Measurements from ENCODE around the gene SLC19A1.

Gene SLC19A1

DNA sequence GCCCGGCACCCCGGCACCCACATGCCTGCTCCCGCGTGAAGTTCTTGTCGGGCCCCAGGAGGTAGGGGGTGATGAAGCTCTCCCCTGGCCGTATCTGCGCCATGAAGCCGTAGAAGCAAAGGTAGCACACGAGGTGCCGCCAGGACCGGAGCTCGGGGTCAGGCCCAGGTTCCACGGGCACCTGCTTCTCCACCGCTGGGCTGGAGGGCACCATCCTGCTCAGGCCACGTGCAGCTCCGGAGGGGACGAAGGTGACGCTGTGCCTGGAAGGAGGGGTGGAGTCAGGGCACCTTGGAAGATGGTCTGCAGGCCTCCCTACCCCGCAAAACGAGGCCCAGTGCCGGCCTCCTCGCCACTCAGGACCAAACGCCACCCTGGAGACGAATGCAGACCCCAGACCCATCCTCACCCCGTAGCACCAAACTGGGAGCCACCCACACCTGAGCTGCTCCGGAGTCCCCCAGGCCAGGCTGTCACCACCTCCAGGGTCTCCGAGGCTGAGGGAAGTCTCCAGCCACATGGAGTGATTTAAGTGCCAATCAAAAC, 4.4 kb downstream of the SLC19A1 start:
- DNase-seq (ENCODE audit: low read depth), result no peak
- TF ChIP-seq, protein P1, sequence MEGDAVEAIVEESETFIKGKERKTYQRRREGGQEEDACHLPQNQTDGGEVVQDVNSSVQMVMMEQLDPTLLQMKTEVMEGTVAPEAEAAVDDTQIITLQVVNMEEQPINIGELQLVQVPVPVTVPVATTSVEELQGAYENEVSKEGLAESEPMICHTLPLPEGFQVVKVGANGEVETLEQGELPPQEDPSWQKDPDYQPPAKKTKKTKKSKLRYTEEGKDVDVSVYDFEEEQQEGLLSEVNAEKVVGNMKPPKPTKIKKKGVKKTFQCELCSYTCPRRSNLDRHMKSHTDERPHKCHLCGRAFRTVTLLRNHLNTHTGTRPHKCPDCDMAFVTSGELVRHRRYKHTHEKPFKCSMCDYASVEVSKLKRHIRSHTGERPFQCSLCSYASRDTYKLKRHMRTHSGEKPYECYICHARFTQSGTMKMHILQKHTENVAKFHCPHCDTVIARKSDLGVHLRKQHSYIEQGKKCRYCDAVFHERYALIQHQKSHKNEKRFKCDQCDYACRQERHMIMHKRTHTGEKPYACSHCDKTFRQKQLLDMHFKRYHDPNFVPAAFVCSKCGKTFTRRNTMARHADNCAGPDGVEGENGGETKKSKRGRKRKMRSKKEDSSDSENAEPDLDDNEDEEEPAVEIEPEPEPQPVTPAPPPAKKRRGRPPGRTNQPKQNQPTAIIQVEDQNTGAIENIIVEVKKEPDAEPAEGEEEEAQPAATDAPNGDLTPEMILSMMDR (conservative IDR thresholded peaks at IDR 0.05; ENCODE audit: low read length), result no peak
- H3K4me3 ChIP-seq (ENCODE audit: low read length), result no peak overlapping the region

DNA sequence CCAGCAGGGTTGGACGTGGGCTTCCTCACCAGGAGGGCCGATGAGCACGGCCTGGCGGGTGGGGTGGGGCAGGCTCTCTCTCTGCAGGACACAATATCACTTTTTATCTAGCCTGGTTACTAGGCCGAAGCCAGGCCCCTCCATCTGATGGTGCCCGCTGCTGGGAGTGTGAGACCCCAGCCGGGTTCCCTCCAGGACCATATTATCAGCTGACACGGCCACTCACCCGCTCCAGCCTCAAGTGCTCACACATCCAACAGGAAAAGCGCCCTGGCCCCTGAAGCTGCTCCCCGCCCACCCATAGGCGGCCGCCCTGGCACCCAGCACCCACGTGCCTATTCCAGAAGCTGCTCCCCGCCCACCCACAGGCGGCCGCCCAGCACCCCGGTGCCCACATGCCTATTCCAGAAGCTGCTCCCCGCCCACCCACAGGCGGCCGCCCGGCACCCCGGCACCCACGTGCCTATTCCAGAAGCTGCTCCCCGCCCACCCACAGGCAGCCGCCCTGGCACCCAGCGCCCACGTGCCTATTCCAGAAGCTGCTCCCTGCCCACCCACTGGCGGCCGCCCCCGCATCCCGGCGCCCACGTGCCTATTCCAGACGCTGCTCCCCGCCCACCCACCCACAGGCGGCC, 5.0 kb downstream of the SLC19A1 start:
- H3K4me3 ChIP-seq (ENCODE audit: low read length), result no peak overlapping the region
- no peak for DNase-seq (ENCODE audit: low read depth)
- TF ChIP-seq, protein P1 (conservative IDR thresholded peaks at IDR 0.05; ENCODE audit: low read length), result no peak

DNA sequence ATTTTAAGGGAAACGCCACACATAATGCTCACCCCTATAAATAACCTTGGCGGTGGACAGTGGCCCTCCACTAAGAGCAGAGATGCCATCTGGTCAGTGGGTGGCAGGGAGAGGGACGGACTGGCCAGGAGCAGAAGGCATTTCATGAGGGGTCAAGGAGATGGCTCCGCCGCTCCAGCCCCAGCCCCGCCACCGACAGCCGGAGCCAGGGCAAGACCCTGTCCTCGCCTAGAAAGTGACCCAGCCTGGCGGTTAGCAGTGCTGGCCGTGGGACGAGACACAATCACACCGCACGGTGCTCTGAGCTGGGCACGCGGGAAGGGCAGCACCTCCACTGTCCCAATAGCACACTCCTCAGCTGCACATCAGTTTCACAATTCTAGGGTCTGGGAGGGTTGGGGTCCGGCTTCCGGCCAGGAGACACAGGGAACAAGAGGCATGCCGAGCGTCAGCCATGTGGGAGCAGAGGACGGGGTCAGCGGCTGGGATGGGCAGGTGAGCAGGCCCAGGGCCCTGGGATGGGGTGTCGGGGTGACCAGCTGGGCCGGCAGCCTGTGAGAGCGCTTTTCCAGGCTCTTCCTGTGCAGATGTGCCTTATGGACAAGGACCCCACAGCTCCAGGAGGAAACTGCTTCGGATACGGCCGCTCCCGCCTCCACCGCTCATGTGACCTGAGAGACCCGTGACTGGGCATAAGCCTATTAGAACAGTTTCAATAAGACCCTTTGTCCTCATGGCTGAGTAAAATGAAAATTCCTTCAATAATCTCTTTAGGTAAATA, 5.7 kb downstream of the SLC19A1 start:
- H3K4me3 ChIP-seq (ENCODE audit: low read length), result no peak overlapping the region
- TF ChIP-seq, protein P1 (conservative IDR thresholded peaks at IDR 0.05; ENCODE audit: low read length), result no peak
- DNase-seq (ENCODE audit: low read depth), result no peak

DNA sequence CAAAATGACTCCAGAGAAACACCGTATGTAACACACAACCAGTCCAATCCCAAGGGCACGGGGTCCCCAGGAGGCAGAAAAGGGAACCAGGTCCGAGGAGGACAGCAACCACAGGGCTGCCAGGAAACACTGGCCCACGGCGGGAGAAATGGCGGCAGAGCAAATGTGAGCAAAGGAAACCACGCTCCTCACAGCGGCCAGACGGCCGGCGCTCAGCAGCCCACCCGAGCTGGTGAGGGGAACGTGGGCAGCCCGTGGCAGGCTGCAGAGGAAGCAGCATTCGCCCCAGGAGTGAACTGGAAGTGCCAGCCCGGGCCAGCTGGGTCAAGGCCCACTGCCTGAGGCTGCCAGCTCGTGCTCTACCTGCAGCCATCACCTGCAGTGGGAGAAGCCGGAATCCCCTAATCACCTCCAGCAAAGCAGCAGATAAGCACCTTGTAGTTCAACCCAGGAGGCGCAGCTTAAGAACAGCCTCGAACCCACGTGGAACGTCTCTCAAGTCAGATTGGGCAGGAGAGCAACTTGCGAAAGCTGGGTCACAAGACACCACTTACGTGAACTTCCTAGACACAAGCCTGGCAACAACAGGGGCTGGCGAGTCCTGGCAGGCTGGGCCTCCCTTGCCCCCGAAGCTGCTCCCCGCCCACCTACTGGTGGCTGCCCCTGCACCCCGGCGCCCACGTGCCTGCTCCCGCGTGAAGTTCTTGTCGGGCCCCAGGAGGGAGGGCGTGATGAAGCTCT, 6.7 kb downstream of the SLC19A1 start:
- TF ChIP-seq, protein P1 (conservative IDR thresholded peaks at IDR 0.05; ENCODE audit: low read length), result no peak
- DNase-seq (ENCODE audit: low read depth), result no peak
- H3K4me3 ChIP-seq (ENCODE audit: low read length), result no peak overlapping the region

DNA sequence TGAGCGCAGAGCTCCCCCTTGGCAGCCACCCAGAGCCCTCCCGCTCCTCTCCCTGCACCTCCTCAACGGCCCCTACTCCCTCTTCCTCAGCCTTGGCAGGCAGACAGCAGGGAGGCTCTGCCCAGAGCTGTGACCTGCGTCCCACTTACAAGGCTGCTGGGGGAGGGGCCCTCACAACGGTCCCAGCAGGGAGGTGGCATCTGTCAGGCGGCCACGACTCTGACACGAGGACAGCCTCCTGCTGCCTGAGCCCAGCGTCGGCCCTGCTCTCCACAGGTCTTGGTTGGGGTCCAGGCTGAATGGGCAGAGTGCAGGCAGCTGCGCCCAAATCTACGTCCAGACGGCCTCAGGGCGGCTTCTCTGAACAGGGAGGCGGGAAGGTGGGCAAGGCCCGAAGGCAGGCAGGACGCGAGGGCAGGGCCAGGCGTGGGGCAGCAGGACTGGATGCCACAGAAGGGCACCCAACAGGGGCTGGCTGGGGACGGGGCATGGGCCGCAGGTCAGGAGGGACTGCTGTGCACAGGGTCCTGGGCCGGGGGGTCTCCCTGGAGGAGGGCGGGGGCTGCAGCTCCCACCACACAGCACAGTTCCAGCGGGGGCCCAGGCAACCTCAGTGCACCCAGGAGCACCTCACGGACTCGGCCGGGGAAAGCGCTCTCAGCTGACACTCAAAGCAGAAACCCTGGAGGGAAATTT, 7.5 kb downstream of the SLC19A1 start:
- no peak for DNase-seq (ENCODE audit: low read depth)
- TF ChIP-seq, protein P1 (conservative IDR thresholded peaks at IDR 0.05; ENCODE audit: low read length), result no peak
- no peak overlapping the region for H3K4me3 ChIP-seq (ENCODE audit: low read length)

DNA sequence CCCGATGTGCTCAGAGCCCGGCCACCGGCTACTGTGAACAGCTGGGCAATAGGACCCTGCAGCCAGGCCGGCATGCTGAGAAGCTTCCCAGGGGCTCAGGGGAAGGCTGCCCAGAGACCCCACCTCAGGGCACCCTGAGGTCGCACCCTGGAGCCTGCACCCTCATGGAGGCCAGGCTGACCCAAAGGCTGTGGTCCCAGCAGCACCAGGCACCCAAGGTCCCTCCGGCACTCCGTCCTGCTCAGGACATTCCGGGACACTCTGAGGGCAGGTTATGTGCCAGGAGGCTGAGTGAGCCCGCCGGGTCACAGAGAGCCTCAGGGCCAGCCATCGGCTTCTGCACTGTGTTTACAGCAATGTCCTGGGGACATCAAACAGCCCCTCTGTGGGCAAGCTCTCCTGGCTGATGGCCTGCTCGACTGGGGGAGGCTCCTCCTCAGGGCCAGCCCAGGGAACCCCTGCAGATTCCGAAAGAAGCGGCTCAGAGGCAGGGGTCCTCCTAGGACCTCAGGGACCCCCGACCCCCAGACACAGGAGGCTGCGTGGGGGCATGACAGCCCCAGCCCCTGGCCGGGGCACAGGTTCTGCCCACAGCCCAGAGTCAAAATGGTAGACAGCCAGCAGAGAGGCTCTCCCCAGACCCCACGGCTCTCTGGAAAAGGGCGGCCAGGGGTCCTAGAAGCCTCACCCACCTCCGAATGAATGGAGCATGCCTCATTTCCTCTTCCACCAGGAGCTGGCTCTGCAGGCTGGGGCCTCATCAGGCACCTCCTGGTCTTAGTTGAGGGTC, 8.2 kb downstream of the SLC19A1 start:
- TF ChIP-seq, protein P1 (conservative IDR thresholded peaks at IDR 0.05; ENCODE audit: low read length), result no peak
- H3K4me3 ChIP-seq (ENCODE audit: low read length), result no peak overlapping the region
- DNase-seq (ENCODE audit: low read depth), result no peak
